ENCODE results near the gene TP53BP1. TPM values are rescaled to one million over a fixed set of nuclear protein-coding genes. Genes with fewer than 3 reads are reported as not detected.

TP53BP1 gene
- total RNA-seq, 1 donor from 2014 or later = 99.5 TPM

DNA sequence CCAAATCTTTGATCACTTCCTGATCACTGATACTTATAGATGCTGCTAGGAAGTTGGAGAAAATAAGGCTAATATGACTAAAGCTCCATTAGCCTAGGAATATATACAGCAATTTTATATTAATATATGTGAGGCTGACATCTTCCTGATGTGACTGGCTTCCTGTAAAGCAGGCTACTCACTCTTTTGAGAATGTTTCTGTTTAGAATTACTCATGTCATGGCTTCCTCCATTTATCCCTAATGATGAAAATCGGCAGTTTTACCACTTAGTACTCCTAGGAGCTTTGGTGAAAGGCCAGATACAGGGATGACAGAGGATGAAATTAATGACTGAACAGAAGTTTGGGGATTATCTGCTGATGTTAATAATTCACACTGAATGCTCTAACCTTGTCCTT is 20.6 kb upstream of the TP53BP1 start:
- TF ChIP-seq, protein P1, sequence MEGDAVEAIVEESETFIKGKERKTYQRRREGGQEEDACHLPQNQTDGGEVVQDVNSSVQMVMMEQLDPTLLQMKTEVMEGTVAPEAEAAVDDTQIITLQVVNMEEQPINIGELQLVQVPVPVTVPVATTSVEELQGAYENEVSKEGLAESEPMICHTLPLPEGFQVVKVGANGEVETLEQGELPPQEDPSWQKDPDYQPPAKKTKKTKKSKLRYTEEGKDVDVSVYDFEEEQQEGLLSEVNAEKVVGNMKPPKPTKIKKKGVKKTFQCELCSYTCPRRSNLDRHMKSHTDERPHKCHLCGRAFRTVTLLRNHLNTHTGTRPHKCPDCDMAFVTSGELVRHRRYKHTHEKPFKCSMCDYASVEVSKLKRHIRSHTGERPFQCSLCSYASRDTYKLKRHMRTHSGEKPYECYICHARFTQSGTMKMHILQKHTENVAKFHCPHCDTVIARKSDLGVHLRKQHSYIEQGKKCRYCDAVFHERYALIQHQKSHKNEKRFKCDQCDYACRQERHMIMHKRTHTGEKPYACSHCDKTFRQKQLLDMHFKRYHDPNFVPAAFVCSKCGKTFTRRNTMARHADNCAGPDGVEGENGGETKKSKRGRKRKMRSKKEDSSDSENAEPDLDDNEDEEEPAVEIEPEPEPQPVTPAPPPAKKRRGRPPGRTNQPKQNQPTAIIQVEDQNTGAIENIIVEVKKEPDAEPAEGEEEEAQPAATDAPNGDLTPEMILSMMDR (conservative IDR thresholded peaks at IDR 0.05) = no peak
- Mint-ChIP-seq H3K27ac (ENCODE audit: unreplicated experiment) (no peak overlapping the region), H3K4me1 (peaks cover 76% of the 10 kb centered on the region), H3K4me3 (peak overlapping the region; percentile 54), H3K9me3 (no peaks in the 10 kb centered on the region), H3K36me3 (ENCODE audit: low read depth) (no peaks in the 10 kb centered on the region), H3K27me3 (ENCODE audit: low read depth) (peaks cover 3% of the 10 kb centered on the region)
- DNase-seq (ENCODE audit: low read depth, low spot score) = no peak

DNA sequence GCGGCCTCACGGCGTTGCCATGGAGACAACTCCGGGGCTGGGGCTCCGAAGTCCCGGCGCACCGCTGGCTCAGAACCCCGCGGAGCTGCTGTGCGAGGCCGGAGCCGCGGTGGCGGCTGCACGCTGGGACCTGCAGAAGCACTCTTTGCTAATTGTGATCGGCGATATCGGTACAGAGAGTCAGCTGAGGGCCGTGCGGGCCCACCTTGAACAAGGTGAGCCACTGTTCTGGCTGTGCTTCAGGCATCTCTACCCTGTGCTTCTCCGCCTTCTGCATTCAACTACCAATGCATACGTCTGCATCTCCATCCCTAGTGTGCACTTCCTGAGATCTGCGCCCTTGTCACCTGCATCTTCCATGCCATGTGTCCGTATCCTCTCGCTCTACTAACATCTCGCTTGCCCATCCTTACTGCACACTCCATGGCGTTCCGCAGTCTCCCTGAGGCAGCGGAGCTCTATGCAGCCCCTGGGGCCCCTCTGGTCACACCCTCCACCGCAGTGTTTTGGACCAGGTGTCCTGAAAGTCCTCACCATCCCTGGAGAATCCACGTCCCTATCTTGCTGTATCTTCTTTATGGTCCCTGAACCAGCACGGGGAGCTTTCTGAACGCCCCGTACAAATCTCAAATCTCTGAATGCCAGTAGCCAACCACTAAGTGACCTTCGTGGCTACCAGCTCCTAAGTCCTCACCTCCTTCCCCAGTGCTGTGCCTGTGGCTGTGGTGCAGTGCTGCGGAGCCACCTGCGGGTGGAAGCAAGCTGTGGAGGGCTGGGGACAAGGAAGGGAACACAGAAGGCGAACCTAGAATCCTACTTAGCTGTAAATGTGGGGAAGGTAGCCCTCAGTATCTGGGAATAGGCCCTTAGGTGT is 18.3 kb upstream of the TP53BP1 start:
- Mint-ChIP-seq H3K9me3 (no peaks in the 10 kb centered on the region), H3K36me3 (ENCODE audit: low read depth) (no peaks in the 10 kb centered on the region), H3K4me1 (peaks cover 55% of the 10 kb centered on the region), H3K27ac (ENCODE audit: unreplicated experiment) (peak overlapping the region; percentile 20), H3K27me3 (ENCODE audit: low read depth) (peaks cover 3% of the 10 kb centered on the region), H3K4me3 (peak overlapping the region; percentile 95)
- DNase-seq (ENCODE audit: low read depth, low spot score) = peak; percentile 16
- TF ChIP-seq, protein P1 (conservative IDR thresholded peaks at IDR 0.05) = peak; percentile 26

DNA sequence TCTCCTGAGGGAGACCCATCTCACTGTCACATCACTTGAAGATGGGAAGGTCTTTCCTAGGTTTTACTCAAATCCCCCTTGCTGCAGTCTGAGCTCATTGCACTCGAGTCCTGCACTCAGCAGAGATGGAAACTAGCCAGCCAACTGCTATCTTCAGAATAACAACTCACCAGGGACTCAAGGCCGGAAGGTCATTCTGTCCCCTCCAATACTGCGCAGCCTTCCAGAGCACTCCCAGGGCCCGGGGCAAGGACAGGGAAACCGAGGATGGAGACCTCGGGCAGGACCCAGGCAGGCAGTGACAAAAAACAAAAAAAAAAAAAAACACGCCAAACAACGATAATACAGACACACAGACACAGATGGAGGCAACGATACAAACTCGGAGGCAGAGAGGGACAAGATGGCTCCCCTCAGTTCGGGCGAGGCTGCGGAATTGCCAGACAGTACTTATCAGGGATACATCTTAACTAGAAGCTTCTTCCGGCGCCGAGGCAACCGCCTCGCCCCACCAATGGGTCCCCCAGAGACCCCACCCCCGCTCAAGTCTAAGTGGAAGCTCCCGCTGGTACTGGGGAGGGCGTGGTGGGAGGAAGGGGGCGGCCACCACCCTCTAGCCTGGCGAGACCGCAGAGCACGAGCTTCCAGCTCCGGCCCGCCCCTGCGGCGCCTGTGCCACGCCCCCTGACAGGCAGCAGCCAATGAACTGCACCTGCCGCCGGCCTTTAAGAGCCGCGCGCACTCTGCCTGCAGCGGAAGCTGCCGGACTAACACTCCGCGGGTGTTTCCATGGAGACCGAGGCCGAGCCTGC is 17.4 kb upstream of the TP53BP1 start:
- H3K27me3 Mint-ChIP-seq (ENCODE audit: low read depth) = peaks cover 3% of the 10 kb centered on the region
- peak overlapping the region; percentile 95 for H3K4me3 Mint-ChIP-seq
- H3K27ac Mint-ChIP-seq (ENCODE audit: unreplicated experiment) = peak overlapping the region; percentile 99
- DNase-seq (ENCODE audit: low read depth, low spot score) = peak; percentile 95
- no peaks in the 10 kb centered on the region for H3K36me3 Mint-ChIP-seq (ENCODE audit: low read depth)
- H3K9me3 Mint-ChIP-seq = no peaks in the 10 kb centered on the region
- TF ChIP-seq, protein P1 (conservative IDR thresholded peaks at IDR 0.05) = peak; percentile 53
- peaks cover 47% of the 10 kb centered on the region for H3K4me1 Mint-ChIP-seq

DNA sequence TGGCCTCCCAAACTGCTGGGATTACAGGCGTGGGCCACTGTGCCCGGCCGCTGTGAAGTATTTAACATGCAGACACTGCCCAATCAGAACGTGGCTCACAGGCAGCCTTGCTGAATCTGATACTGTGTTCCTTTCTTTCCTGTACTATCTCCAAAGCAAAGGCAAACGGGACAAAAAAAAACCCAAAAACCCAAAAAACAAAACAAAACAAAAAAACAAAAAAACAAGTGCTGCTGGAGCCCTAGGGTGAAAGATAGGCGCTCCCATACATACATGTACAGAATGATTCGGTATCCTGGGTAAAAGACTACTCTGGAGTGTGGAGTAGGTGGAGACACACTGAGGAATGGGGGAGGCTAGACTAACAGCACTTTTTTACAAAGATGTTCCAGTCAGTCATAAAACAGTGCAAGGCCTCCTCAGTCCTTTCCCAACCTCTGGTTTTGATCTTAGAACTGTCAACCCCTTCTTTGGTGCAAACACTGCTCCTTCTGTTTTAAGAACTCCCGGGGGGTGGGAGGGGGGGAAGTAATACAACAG is 16.8 kb upstream of the TP53BP1 start:
- no peaks in the 10 kb centered on the region for H3K36me3 Mint-ChIP-seq (ENCODE audit: low read depth)
- H3K4me1 Mint-ChIP-seq = peaks cover 45% of the 10 kb centered on the region
- TF ChIP-seq, protein P1 (conservative IDR thresholded peaks at IDR 0.05) = no peak
- H3K27me3 Mint-ChIP-seq (ENCODE audit: low read depth) = peaks cover 3% of the 10 kb centered on the region
- peak overlapping the region; percentile 99 for H3K27ac Mint-ChIP-seq (ENCODE audit: unreplicated experiment)
- no peaks in the 10 kb centered on the region for H3K9me3 Mint-ChIP-seq
- DNase-seq (ENCODE audit: low read depth, low spot score) = no peak
- H3K4me3 Mint-ChIP-seq = peak overlapping the region; percentile 95

DNA sequence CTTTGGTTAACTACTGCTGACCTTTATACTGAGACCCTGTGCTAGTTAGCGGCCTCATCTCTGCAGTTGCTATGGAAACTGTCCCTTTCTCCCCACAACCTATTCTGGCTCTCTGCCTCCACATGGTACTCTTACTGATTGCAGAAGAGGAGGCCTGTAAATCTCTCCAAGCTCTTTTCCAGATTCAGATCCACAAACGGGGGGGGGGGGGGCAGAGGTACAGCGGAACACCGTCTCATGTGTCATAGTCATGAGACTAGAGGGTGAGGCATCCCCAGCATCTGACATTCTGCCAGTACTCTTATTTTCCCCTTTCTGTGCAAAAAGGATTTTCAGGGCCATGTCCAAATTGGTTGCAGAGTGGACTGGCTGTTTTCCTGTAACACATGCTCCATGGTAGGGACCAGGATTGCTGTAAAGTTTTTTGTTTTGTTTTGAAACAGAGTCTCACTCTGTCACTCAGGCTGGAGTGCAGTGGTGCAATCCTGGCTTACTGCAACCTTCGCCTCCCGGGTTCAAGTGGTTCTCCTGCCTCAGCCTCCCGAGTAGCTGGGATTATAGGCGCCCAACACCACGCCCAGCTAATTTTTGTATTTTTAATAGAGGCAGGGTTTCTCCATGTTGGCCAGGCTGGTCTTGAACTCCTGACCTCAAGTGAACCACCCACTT is 16.2 kb upstream of the TP53BP1 start:
- no peak for DNase-seq (ENCODE audit: low read depth, low spot score)
- Mint-ChIP-seq H3K4me1 (peaks cover 39% of the 10 kb centered on the region), H3K36me3 (ENCODE audit: low read depth) (no peaks in the 10 kb centered on the region), H3K4me3 (peak overlapping the region; percentile 95), H3K27ac (ENCODE audit: unreplicated experiment) (peak overlapping the region; percentile 7), H3K9me3 (no peaks in the 10 kb centered on the region), H3K27me3 (ENCODE audit: low read depth) (peaks cover 3% of the 10 kb centered on the region)
- TF ChIP-seq, protein P1 (conservative IDR thresholded peaks at IDR 0.05) = no peak
